Measurements from ENCODE around the gene DNPH1. TPM values are rescaled to one million over a fixed set of nuclear protein-coding genes. Genes with fewer than 3 reads are reported as not detected.

Gene DNPH1, protein sequence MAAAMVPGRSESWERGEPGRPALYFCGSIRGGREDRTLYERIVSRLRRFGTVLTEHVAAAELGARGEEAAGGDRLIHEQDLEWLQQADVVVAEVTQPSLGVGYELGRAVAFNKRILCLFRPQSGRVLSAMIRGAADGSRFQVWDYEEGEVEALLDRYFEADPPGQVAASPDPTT
- total RNA-seq = 43.9 and 45.7 TPM in 2 replicates

GRCh38 chr6:43228951-43229802 lies at the start of gene DNPH1:
Gene DNPH1 (minus strand): TSS chr6:43229481. CDS start chr6:43229456, 25 bp downstream.
- intact Hi-C loops (cut with micrococcal nuclease) = loop anchor here (1.0 to 5.0 kb wide), 2 partner anchors 138 to 277 kb away; partner anchors contain the start of gene ZNF318

DNA sequence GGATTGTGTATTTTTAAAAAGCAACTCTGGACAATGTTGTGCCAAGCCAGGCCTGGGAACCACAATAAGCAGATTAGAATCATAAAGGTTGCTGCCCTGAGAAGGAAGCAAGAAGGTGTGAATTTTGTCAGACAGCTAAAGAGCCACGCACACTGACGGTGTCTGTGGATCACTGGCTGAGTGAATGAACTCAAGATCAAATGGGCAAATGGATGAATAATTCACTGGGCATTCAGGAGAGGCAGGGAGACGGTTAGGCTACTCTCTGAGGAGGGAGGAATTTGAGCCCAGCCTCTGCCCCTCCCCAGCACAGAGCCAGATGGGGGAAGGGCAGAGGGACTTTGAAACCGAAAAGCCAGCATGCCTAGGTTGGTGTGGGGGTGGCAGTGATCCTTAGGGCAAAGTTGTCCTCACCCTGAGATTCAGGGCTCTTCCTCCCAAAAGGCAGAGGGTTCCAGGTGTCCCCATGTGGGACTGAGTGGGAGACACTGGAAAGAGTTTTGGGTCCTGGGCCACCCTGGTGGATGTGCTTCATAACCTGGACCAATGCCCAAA lies 49.3 kb upstream of the DNPH1 start:
- intact Hi-C loops (cut with micrococcal nuclease) = no loop called here

DNA sequence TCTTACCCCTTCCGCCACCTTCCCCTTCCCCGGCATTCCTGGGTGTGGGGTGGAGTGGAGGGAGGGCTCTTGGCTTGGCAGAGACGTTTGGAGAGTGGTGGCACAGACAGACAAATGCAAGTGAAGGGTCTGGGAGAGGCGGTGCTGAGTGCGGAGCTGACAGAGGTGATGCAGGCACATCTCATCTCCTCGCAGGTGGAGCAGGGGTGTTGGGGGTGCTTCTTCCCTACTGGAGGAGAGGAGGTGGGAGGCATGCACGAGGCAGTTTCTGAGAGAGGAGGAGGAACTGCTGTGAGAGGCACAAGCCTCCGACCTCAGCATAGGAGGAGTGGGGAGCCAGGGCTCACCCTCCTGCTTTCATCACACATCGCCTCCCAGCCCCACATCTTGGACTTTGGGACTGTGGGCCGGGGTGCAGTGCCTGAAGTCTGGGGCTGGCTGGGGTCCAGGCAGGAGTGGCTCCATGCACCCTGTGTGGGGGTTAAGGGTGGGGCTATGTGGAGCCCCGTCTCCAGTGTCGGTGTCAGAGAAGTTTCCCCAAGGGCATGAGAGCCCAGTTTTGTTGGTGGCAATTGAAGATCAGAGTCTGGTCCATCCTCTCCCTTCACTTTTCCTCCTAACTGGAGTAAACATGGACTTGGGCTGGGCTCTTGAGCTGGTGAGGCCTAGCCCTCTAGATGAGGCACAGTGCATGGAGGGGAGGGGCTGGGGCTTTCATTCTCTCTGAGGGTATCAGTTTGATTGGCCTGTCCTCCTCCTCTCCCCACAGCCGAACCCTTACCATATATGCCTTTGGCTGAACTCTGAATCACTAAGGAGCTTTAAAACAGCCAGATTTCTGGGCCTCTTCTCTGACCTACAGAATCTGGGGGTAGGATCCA lies 48.6 kb upstream of the DNPH1 start:
- intact Hi-C loops (cut with micrococcal nuclease) = no loop called here

DNA sequence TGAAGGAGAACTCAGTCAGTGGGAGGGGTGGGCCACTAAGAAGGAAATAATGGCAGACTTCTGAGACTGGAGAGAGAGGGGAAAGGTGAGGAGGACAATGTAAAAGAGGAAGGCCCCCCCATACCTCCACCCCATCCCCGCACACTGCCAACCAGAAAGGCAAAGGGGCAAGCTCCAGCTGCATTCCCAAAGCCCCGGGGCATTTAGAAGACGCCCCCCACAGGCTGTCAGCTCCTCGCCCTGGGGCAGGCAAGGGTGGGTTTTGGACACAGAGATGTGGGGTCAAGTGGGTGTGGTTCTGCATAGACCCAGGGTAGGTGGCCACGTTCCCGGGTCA lies 48.0 kb upstream of the DNPH1 start:
- intact Hi-C loops (cut with micrococcal nuclease) = no loop called here

GRCh38 chr6:43276577-43277305 lies 47.5 kb upstream of the DNPH1 start:
- intact Hi-C loops (cut with micrococcal nuclease) = no loop called here

DNA sequence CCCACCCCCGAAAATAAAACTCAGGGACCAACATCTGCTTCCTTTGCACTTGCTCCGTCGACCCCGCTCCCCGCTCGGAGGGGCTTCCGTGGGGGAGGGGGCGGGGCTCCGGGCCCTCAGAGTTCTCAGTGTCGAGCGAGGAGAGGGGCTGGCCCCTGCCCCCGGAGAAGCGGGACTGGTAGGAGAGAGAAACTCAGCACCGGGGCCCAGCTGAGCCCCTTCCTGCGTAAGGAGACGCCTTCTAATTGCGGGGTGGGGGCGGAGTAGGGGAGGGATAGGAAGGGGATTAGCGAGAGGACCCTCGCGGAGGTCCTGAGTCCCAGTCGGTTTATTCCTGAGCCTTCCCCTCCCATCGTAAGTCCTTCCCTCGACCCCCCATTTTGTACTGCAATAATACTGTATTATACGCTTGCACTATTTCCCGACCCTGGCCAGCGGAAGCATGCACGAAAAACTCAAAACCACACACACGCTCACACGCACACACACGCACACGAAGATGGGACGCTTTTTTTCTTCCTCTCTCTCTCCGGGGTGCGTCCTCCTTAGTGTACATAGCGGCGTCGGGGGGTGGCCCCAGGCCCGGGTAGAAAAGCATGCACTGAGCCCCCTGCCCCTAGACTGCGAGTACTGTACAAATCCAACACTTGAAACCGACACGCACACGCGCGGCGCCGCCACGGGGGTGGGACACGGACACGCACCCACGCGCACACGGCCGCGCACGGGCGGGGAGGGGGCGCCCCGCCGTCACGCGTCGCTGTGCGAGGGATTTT lies 46.7 kb upstream of the DNPH1 start:
- intact Hi-C loops (cut with micrococcal nuclease) = no loop called here

DNA sequence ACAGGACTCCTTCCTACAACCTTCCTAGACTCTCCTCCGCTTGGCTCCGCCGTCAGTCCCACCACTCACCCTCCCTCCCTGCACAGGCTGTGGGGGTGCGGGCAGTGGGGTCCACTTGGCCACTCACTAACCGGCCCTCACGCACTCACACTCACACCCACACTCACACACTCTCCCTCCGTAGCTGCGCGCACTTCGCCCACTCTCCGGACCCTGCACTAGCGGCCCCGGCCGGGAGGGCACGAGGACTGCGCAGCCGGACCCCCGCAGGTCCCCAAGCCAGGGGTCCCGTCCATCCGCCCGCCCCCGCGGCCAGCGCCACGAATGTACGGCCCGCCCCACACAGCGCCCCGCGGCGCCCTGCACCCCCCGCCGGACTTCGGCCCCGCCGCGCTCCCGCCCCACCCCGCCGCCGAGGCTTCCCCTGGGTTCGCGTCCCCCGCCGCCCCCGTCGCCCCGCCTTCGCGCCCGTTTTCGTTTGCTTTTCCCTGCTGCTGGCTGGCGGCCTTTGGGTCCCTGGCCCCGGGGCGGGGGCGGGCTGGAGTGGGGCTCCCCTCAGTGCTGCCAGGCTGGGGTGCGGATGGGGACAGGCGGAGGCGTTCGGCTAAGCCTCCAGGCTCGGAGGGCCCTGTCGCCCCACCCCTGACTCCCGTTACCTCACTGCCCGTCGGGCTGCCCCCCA lies 45.8 kb upstream of the DNPH1 start:
- intact Hi-C loops (cut with micrococcal nuclease) = no loop called here

GRCh38 chr6:43274127-43274915 lies 45.0 kb upstream of the DNPH1 start:
- intact Hi-C loops (cut with micrococcal nuclease) = no loop called here

- intact Hi-C loops (cut with micrococcal nuclease) = no loop called here
Observed at GRCh38 chr6:43273707-43274106, 44.4 kb upstream of the DNPH1 start.

GRCh38 chr6:43271944-43272343 lies 42.7 kb upstream of the DNPH1 start:
- intact Hi-C loops (cut with micrococcal nuclease) = no loop called here

DNA sequence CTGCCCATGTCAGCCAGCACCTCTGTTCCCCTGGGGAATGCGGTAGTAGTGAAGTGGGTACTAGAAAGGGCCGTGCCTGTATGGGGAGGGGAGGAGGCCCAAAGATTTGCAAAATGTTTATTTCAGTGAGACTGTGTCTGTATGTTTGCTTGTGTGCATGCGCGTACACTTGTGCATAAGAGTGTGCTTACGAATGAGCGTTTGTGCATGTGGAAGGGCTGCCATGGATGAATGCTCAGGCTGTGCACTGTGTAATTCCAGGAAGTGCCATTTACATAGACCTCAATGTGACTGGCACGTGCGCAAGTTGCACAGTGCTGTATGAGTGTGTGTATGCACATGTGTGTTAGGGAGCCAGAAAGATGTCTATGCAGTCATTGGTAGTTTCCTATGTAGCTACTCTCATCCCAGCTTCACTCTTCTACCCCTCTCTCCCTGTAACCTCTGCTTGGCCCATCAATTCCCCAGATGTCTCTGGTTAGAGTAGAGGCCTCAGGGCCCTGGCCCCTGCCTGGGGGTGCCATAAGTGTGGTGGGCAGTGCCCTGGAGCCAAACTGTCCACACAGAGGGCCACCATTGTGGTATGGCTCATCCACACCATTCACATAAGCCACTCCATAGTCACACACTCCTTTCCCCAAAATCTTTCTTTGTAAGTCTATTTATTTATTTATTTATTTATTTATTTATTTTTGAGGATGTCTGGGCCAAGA lies 42.0 kb upstream of the DNPH1 start:
- intact Hi-C loops (cut with micrococcal nuclease) = no loop called here

- intact Hi-C loops (cut with micrococcal nuclease) = no loop called here
Observed at GRCh38 chr6:43269273-43270007, 40.2 kb upstream of the DNPH1 start.

- intact Hi-C loops (cut with micrococcal nuclease) = no loop called here
Observed at GRCh38 chr6:43268782-43269272, 39.5 kb upstream of the DNPH1 start.

- intact Hi-C loops (cut with micrococcal nuclease) = no loop called here
Observed at GRCh38 chr6:43268355-43268700, 39.0 kb upstream of the DNPH1 start.

GRCh38 chr6:43267619-43268354 lies 38.5 kb upstream of the DNPH1 start:
- intact Hi-C loops (cut with micrococcal nuclease) = no loop called here

DNA sequence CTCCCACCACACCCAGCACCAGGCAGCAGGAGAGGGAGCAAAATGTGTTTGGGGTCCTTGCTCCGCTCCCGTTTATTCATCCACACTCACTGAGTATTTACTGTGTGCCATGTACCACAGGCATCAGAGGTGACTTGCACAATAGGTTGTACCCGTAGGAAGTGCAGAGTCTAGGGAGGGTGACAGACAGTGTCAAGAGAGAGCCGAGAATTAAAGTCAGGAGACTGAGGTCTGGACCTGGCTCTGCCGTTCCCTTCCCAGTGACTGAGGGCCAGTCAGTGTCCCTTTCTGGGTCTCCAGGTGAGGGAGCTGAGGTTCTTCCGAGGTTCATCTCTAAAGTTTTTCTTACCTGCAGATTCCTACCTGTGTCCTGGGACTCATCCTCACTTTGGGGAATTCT lies 36.3 kb upstream of the DNPH1 start:
- intact Hi-C loops (cut with micrococcal nuclease) = no loop called here
